IPS-18c (cell line): Measurements from ENCODE around the gene INF2.
"Not testable (repeated sequence)": the region's sequence is repeated elsewhere in the genome, so short reads cannot be mapped to it uniquely, and the experiment has no call there.

Experiments
- H3K4me3 ChIP-seq: 2 replicates; pipeline ENCODE4 v1.7.0; 2013; ENCODE audit warnings: low read depth, mild to moderate bottlenecking, low read length, moderate library complexity; ENCODE audit not compliant: insufficient read depth
- H3K9me3 ChIP-seq: one replicate; pipeline ENCODE4 v1.6.1; 2013; ENCODE audit warnings: mild to moderate bottlenecking, low read length, moderate library complexity; ENCODE audit not compliant: control insufficient read depth, insufficient read depth

INF2 gene

GRCh38 chr14:104654119-104654518, 35.3 kb upstream of the INF2 start:
- Histone ChIP-seq H3K9me3 (peaks cover 12% of the 10 kb centered on the region), H3K4me3 (no peak overlapping the region)

- no peak overlapping the region for H3K4me3 ChIP-seq
- H3K9me3 ChIP-seq, result peaks cover 12% of the 10 kb centered on the region
These were observed 34.1 kb upstream of the INF2 start for GRCh38 chr14:104655128-104655848.

GRCh38 chr14:104656014-104656714, 33.3 kb upstream of the INF2 start:
- Histone ChIP-seq H3K9me3 (peaks cover 12% of the 10 kb centered on the region), H3K4me3 (no peak overlapping the region)

- H3K4me3 ChIP-seq, result no peak overlapping the region
These were observed 32.3 kb upstream of the INF2 start for GRCh38 chr14:104657101-104657524.

GRCh38 chr14:104657563-104658324, 31.7 kb upstream of the INF2 start:
- H3K4me3 ChIP-seq, result no peak overlapping the region
- peaks cover 8% of the 10 kb centered on the region for H3K9me3 ChIP-seq

More at GRCh38 chr14:104657101-104657524, 32.3 kb upstream of the INF2 start:
- H3K9me3 ChIP-seq, result peaks cover 12% of the 10 kb centered on the region

GRCh38 chr14:104658325-104658712, 31.1 kb upstream of the INF2 start:
- H3K9me3 ChIP-seq, result peaks cover 5% of the 10 kb centered on the region

DNA sequence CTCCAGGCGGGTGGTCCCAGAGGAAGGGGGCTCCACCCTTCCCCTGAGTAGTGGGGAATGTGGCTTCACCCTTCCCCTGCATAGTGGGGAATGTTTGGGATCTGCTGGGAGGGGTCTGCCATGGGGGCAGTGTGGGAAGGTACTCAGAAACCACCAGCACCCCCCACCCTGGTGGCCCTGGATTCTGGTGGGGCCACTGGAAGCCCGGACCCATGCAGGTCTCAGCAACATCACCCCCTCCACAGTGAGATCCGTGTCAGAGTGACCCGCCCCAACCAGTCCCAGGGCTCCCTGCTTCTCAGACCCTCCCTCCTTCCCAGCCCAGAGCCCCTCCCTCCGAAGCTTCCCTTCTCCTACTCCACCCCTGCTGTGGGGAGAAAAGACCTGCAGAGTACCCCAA, 30.3 kb upstream of the INF2 start:
- H3K4me3 ChIP-seq, result no peak overlapping the region

More at GRCh38 chr14:104658325-104658712, 31.1 kb upstream of the INF2 start:
- no peak overlapping the region for H3K4me3 ChIP-seq

GRCh38 chr14:104659764-104660523, 29.5 kb upstream of the INF2 start:
- Histone ChIP-seq H3K4me3 (no peak overlapping the region), H3K9me3 (peaks cover 2% of the 10 kb centered on the region)

More for the DNA sequence above, 30.3 kb upstream of the INF2 start:
- peaks cover 2% of the 10 kb centered on the region for H3K9me3 ChIP-seq

DNA sequence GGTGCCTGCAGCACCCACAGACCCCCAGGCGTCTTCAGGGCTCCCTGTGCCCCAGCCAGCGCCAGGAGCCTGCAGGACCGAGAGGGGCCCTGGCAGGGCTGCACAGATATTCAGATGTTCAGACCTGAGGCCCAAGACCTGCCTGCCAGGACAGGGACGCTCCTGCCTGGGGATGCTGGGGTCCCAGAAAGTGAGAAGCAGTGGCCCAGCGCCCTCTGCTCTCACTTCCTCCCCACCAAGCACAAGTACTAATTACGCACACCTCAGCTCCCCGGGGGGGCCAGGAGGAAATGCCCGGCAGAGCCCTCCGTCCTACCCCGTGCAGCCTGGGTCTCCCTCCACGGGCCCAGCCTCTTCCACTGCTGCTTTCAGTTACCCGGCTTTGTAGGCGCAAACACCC, 28.8 kb upstream of the INF2 start:
- H3K9me3 ChIP-seq, result peaks cover under 1% of the 10 kb centered on the region

GRCh38 chr14:104661086-104661485, 28.3 kb upstream of the INF2 start:
- H3K9me3 ChIP-seq, result no peaks in the 10 kb centered on the region
- H3K4me3 ChIP-seq, result no peak overlapping the region

More for the DNA sequence above, 28.8 kb upstream of the INF2 start:
- H3K4me3 ChIP-seq, result no peak overlapping the region

- H3K9me3 ChIP-seq, H3K4me3 ChIP-seq: not testable (repeated sequence)
These were observed 27.8 kb upstream of the INF2 start for GRCh38 chr14:104661528-104662157.

- not testable (repeated sequence) for H3K9me3 ChIP-seq, H3K4me3 ChIP-seq
These were observed 26.9 kb upstream of the INF2 start for GRCh38 chr14:104662472-104662871.

- H3K9me3 ChIP-seq, result no peaks in the 10 kb centered on the region
These were observed 25.3 kb upstream of the INF2 start for GRCh38 chr14:104664107-104664506.

GRCh38 chr14:104664588-104664987, 24.8 kb upstream of the INF2 start:
- H3K9me3 ChIP-seq, result no peaks in the 10 kb centered on the region
- no peak overlapping the region for H3K4me3 ChIP-seq

More at GRCh38 chr14:104664107-104664506, 25.3 kb upstream of the INF2 start:
- no peak overlapping the region for H3K4me3 ChIP-seq

GRCh38 chr14:104665114-104665656, 24.2 kb upstream of the INF2 start:
- Histone ChIP-seq H3K9me3 (no peaks in the 10 kb centered on the region), H3K4me3 (no peak overlapping the region)
